Activated CD4-positive, alpha-beta memory T cell treated with anti-CD3 and anti-CD28 coated beads for 36 hours (primary cell): ENCODE measurements around the gene LPXN. TPM values are rescaled to one million over a fixed set of nuclear protein-coding genes. Genes with fewer than 3 reads are reported as not detected.

Experiments
- CTCF ChIA-PET: fragments of 350-600 bp; sonication (Branson Sonifier 250); formaldehyde crosslinking; loops from one replicate; lab custom pipeline; 2021; ENCODE audit warnings: antibody characterized with exemption, inconsistent platforms; lab: Charles Lee
- POLR2A ChIA-PET: fragments of 350-600 bp; sonication (Branson Sonifier 250); formaldehyde crosslinking; loops from one replicate; lab custom pipeline; 2021; ENCODE audit warnings: antibody characterized with exemption; lab: Charles Lee
- DNase-seq: peaks from one replicate; pipeline ENCODE4 v3.0.0-alpha.2; 2020
- H3K27ac Mint-ChIP-seq: one replicate; pipeline ENCODE4 v1.8.0; 2021; ENCODE audit warnings: mixed read lengths
- H3K27me3 Mint-ChIP-seq: one replicate; pipeline ENCODE4 v1.8.0; 2021; ENCODE audit warnings: mixed read lengths
- H3K36me3 Mint-ChIP-seq: one replicate; pipeline ENCODE4 v1.8.0; 2021; ENCODE audit warnings: mixed read lengths
- H3K4me1 Mint-ChIP-seq: one replicate; pipeline ENCODE4 v1.8.0; 2021; ENCODE audit warnings: low read depth, mixed read lengths
- H3K4me3 Mint-ChIP-seq: one replicate; pipeline ENCODE4 v1.8.0; 2021; ENCODE audit warnings: mild to moderate bottlenecking, mixed read lengths
- H3K9me3 Mint-ChIP-seq: one replicate; pipeline ENCODE4 v1.8.0; 2021; ENCODE audit warnings: mixed read lengths
- intact Hi-C: fragments of 100-400 bp; cut with micrococcal nuclease; formaldehyde crosslinking; loops from one replicate; pipeline ENCODE4 v1.15.1; 2023
- total RNA-seq, 2 experiments: library from RNA; stranded (reverse); gene quantifications; one replicate each; pipeline ENCODE4 v1.2.3, GENCODE V29; 2021

LPXN gene
- total RNA-seq, 2 experiments from 2014 or later, result 108 TPM

DNA sequence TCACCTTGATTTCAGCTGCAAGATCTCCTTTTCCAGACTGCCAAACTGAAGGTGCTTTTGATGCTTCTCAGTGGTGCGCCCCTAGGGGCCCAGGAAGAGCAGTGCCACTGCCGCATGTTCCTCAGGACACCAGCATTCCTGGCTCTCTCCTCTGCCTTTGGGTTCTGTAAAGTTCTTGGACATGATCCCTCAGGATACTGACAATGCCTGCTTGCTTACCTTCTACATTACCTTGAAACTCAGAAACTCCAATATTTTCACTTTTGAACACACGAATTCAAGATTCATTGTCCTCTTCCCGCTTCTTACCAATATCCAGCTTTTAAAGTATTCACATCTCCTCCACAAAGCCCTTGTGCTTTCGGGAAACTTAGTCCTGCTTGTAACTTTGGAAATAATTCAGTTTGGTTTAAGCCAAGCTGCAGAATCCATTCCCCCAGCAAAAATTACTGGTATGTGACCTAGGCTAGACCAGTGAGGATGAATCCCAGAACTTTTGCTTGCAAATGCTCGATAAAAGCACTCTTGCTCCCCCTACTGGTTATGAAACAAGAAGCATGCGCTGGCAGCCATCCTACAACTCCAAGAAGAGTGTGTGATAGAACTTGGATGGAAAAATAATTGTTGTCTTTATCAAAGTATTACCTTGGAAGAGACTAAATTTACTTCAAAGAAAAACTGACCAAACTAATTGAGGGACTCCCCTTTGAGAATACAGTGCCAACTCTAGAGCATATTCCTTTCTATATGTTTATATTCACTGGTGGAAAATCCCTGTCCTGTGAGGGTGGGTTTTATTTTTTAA, 51.2 kb downstream of the LPXN start:
- H3K27ac Mint-ChIP-seq, result peak overlapping the region; percentile 82
- peak overlapping the region; percentile 63 for H3K4me3 Mint-ChIP-seq
- ChIA-PET POLR2A (interaction anchor here (0.6 to 1.7 kb wide), 4 partner anchors 15 to 51 kb away, joined by 3 to 6 read pairs (median 4); partner anchors contain the start of gene LPXN), CTCF (interaction anchor here (0.7 to 5.5 kb wide), 24 partner anchors 12 to 1066 kb away, joined by 3 to 32 read pairs (median 3); partner anchors contain the start of genes LPXN and SELENOH)
- DNase-seq, result peak; percentile 64
- H3K4me1 Mint-ChIP-seq, result peaks cover 47% of the 10 kb centered on the region
- no peaks in the 10 kb centered on the region for H3K9me3 Mint-ChIP-seq
- no peaks in the 10 kb centered on the region for H3K27me3 Mint-ChIP-seq
- intact Hi-C loops, result loop anchor here (1.0 to 10.0 kb wide), 13 partner anchors 18 to 1099 kb away; partner anchors contain the start of genes SELENOH, UBE2L6 and ZDHHC5
- peaks cover 20% of the 10 kb centered on the region for H3K36me3 Mint-ChIP-seq

GRCh38 chr11:58513747-58514367, 61.8 kb downstream of the LPXN start:
- ChIA-PET POLR2A (no interaction called here), CTCF (interaction anchor here (0.8 to 3.2 kb wide), 3 partner anchors 10 to 19 kb away, joined by 3 to 21 read pairs (median 3); no protein-coding TSS in a partner anchor)
- intact Hi-C loops, result loop anchor here (5.0 kb wide), 1 partner anchor 832 kb away; no protein-coding TSS in a partner anchor
- DNase-seq, result peak; percentile 21
- peaks cover 4% of the 10 kb centered on the region for H3K4me1 Mint-ChIP-seq
- H3K27me3 Mint-ChIP-seq, result no peaks in the 10 kb centered on the region
- H3K27ac Mint-ChIP-seq, result no peak overlapping the region
- H3K9me3 Mint-ChIP-seq, result no peaks in the 10 kb centered on the region
- H3K4me3 Mint-ChIP-seq, result no peak overlapping the region
- peaks cover 3% of the 10 kb centered on the region for H3K36me3 Mint-ChIP-seq

DNA sequence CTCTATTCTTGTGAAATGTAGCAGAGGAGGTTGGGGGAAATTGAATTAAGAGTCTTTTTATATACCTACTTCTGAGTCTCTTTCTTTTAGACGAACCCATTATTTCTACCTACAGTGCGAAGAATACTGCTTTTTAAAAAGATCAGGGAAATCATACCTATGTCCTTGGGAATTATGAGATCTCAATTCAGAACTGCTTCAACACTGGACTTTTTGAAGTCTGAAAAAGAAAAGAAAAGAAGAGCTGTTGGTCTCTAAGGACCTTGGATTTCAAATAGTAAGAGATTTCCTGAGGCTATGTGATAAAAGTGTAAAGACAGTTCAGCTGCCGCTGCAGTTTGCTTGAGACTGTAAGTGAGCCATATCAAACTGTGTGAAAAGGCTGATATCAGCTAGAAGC, 64.0 kb downstream of the LPXN start:
- intact Hi-C loops, result loop anchor here (5.0 kb wide), 1 partner anchor 829 kb away; no protein-coding TSS in a partner anchor
- H3K9me3 Mint-ChIP-seq, result no peaks in the 10 kb centered on the region
- H3K36me3 Mint-ChIP-seq, result peaks cover 9% of the 10 kb centered on the region
- H3K4me3 Mint-ChIP-seq, result no peak overlapping the region
- H3K27ac Mint-ChIP-seq, result no peak overlapping the region
- no peaks in the 10 kb centered on the region for H3K27me3 Mint-ChIP-seq
- H3K4me1 Mint-ChIP-seq, result peaks cover 9% of the 10 kb centered on the region
- ChIA-PET CTCF (interaction anchor here (3.2 kb wide), 1 partner anchor 13 kb away, joined by 21 read pairs; no protein-coding TSS in a partner anchor), POLR2A (interaction anchor here (0.6 to 1.2 kb wide), 2 partner anchors 379 to 754 kb away, joined by 3 to 4 read pairs; no protein-coding TSS in a partner anchor)
- DNase-seq, result no peak

DNA sequence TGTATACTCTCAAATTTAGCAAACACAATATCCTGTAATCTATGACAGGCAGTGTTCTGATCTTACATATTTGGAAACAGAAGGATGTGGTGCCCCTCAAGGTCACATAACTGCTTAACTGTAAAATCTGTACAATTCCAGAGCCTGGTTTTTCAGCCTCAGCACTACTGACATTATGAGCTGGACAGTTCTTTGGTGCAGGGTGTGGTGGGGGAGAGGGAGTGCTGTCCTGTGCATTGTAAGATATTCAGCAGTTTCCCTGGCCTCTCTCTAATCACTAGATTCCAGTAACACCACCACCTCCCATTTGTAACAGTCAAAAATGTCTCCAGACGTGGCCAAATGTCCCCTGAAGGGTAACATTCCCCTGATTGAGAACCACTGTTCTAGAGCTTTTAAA, 65.9 kb downstream of the LPXN start:
- H3K27ac Mint-ChIP-seq, result no peak overlapping the region
- H3K36me3 Mint-ChIP-seq, result peaks cover 10% of the 10 kb centered on the region
- H3K9me3 Mint-ChIP-seq, result no peaks in the 10 kb centered on the region
- CTCF ChIA-PET, result interaction anchor here (1.3 kb wide), 1 partner anchor 15 kb away, joined by 6 read pairs; no protein-coding TSS in a partner anchor
- peaks cover 20% of the 10 kb centered on the region for H3K4me1 Mint-ChIP-seq
- no peak overlapping the region for H3K4me3 Mint-ChIP-seq
- intact Hi-C loops, result loop anchor here (5.0 kb wide), 1 partner anchor 827 kb away; no protein-coding TSS in a partner anchor
- POLR2A ChIA-PET, result interaction anchor here (0.7 kb wide), 1 partner anchor 14 kb away, joined by 3 read pairs; no protein-coding TSS in a partner anchor
- no peak for DNase-seq
- no peaks in the 10 kb centered on the region for H3K27me3 Mint-ChIP-seq

DNA sequence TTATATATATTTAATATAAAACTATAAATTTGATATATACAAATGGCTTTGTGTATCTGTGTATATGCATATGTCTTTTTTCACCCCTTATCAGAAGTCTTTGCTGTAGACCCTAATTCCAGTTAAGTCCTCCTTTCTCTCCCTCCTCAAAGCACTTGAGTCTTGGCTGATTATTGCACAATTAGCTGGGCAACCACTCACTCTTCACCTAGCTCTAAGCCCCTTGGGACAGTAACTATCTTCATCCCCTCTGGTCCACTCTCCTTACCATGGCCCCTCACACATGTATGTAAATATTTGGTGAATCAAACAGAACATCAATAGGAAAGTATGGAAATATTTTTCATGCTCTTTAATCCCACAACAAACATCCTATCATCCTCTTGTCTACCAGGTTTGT, 66.8 kb downstream of the LPXN start:
- peaks cover 20% of the 10 kb centered on the region for H3K4me1 Mint-ChIP-seq
- intact Hi-C loops, result no loop called here
- CTCF ChIA-PET, result interaction anchor here (1.3 kb wide), 1 partner anchor 15 kb away, joined by 6 read pairs; no protein-coding TSS in a partner anchor

DNA sequence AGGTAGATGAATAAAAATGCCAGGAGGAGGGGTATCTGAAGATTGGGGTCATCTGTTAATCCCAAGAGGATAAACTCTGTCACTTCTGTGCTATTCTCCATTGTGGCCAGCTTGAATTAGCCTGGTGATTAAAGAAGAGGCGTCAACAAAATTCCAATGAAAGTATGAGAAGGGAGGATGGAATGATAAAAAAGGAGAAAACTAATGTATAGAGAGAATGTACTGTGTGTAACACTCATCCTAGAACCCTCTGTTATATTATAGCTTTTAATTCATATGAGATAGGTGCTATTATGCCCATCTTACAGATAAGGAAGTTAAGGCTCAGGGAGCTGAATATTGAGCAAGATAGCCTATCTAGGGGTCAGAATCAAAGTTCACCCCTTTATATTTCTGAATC, 67.7 kb downstream of the LPXN start, which contains the start of gene OR5B21:
OR5B21 (minus strand) TSS at position 101 of the 400 bp plus-strand sequence; CDS start at position 101, 0 bp downstream.
- peaks cover 20% of the 10 kb centered on the region for H3K4me1 Mint-ChIP-seq

More for the DNA sequence above, 66.8 kb downstream of the LPXN start:
- DNase-seq, result no peak
- POLR2A ChIA-PET, result no interaction called here
- H3K27ac Mint-ChIP-seq, result no peak overlapping the region
- H3K4me3 Mint-ChIP-seq, result no peak overlapping the region
- H3K9me3 Mint-ChIP-seq, result no peaks in the 10 kb centered on the region
- H3K36me3 Mint-ChIP-seq, result peaks cover 14% of the 10 kb centered on the region
- H3K27me3 Mint-ChIP-seq, result no peaks in the 10 kb centered on the region

DNA sequence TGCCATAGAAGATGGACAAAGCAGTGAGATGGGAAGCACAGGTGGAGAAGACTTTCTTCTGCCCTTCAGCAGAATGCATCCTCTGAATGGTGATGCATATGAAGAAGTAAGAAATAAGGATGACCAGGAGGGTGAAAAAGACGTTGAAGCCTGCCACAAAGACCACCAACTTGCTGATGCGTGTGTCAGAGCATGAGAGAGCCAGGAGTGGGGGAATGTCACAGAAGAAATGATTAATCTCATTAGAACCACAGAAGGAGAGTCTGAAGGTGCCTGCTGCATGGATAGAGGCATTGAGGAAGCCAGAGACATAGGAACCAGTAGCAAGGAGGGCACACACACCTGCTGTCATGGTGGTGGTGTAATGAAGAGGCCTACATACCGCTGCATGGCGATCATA, 68.3 kb downstream of the LPXN start:
- no peak for DNase-seq
- H3K9me3 Mint-ChIP-seq, result no peaks in the 10 kb centered on the region
- peaks cover 21% of the 10 kb centered on the region for H3K36me3 Mint-ChIP-seq
- H3K27ac Mint-ChIP-seq, result no peak overlapping the region
- no peaks in the 10 kb centered on the region for H3K27me3 Mint-ChIP-seq
- intact Hi-C loops, result no loop called here
- CTCF ChIA-PET, result no interaction called here
- POLR2A ChIA-PET, result no interaction called here
- H3K4me1 Mint-ChIP-seq, result peaks cover 20% of the 10 kb centered on the region
- H3K4me3 Mint-ChIP-seq, result no peak overlapping the region

More for the DNA sequence above, 67.7 kb downstream of the LPXN start, which contains the start of gene OR5B21:
- no peaks in the 10 kb centered on the region for H3K27me3 Mint-ChIP-seq
- CTCF ChIA-PET, result no interaction called here
- no peak within 1 kb of the TSS for H3K4me3 Mint-ChIP-seq
- intact Hi-C loops, result no loop called here
- POLR2A ChIA-PET, result no interaction called here
- peaks cover 20% of the 10 kb centered on the region for H3K36me3 Mint-ChIP-seq
- no peak within 1 kb of the TSS for H3K27ac Mint-ChIP-seq
- no peaks in the 10 kb centered on the region for H3K9me3 Mint-ChIP-seq
- no peak for DNase-seq

DNA sequence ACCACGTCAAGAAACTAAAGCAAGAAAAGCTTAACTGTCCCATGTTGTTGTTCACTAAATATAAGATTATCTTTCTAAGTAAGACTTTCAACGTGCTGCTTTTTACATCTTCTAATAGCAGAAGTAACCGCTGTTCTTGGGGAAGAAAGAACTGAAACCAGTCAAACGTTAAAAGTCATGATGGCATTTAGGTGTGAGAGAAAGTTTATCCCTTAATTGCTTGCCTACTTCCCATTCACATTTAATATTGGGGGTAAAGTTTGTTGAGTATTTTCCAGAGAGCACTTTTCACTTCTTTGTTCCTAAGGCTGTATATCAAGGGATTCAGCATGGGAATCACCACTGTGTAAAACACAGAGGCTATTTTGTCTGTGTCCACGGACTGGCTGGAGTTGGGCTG, 68.7 kb downstream of the LPXN start:
- ChIA-PET POLR2A (no interaction called here), CTCF (interaction anchor here (3.2 kb wide), 1 partner anchor 18 kb away, joined by 19 read pairs; no protein-coding TSS in a partner anchor)
- H3K36me3 Mint-ChIP-seq, result peaks cover 21% of the 10 kb centered on the region
- intact Hi-C loops, result loop anchor here (1.0 kb wide), 1 partner anchor 17 kb away; no protein-coding TSS in a partner anchor
- H3K27me3 Mint-ChIP-seq, result no peaks in the 10 kb centered on the region
- no peak for DNase-seq
- H3K27ac Mint-ChIP-seq, result no peak overlapping the region
- H3K4me1 Mint-ChIP-seq, result peaks cover 20% of the 10 kb centered on the region
- H3K9me3 Mint-ChIP-seq, result no peaks in the 10 kb centered on the region
- H3K4me3 Mint-ChIP-seq, result no peak overlapping the region

- peaks cover 21% of the 10 kb centered on the region for H3K36me3 Mint-ChIP-seq
- intact Hi-C loops, result loop anchor here (1.0 kb wide), 1 partner anchor 18 kb away; no protein-coding TSS in a partner anchor
- peaks cover 20% of the 10 kb centered on the region for H3K4me1 Mint-ChIP-seq
- no peaks in the 10 kb centered on the region for H3K9me3 Mint-ChIP-seq
- peak; percentile 40 for DNase-seq
- H3K27ac Mint-ChIP-seq, result peak overlapping the region; percentile 69
- CTCF ChIA-PET, result interaction anchor here (1.0 to 3.2 kb wide), 2 partner anchors 10 to 19 kb away, joined by 3 to 19 read pairs; no protein-coding TSS in a partner anchor
- POLR2A ChIA-PET, result interaction anchor here (0.9 to 1.5 kb wide), 3 partner anchors 18 to 20 kb away, joined by 4 to 6 read pairs (median 5); no protein-coding TSS in a partner anchor
- H3K4me3 Mint-ChIP-seq, result peak overlapping the region; percentile 9
- H3K27me3 Mint-ChIP-seq, result no peaks in the 10 kb centered on the region
Measured at GRCh38 chr11:58505849-58506248, 69.8 kb downstream of the LPXN start.

- no peak for DNase-seq
- Mint-ChIP-seq H3K36me3 (peaks cover 20% of the 10 kb centered on the region), H3K27me3 (no peaks in the 10 kb centered on the region), H3K4me3 (no peak overlapping the region), H3K9me3 (no peaks in the 10 kb centered on the region), H3K4me1 (peaks cover 20% of the 10 kb centered on the region), H3K27ac (peak overlapping the region; percentile 4)
- CTCF ChIA-PET, result interaction anchor here (0.9 to 3.2 kb wide), 2 partner anchors 9 to 20 kb away, joined by 3 to 19 read pairs; no protein-coding TSS in a partner anchor
- POLR2A ChIA-PET, result no interaction called here
- intact Hi-C loops, result no loop called here
Measured at GRCh38 chr11:58504232-58504631, 71.4 kb downstream of the LPXN start.

DNA sequence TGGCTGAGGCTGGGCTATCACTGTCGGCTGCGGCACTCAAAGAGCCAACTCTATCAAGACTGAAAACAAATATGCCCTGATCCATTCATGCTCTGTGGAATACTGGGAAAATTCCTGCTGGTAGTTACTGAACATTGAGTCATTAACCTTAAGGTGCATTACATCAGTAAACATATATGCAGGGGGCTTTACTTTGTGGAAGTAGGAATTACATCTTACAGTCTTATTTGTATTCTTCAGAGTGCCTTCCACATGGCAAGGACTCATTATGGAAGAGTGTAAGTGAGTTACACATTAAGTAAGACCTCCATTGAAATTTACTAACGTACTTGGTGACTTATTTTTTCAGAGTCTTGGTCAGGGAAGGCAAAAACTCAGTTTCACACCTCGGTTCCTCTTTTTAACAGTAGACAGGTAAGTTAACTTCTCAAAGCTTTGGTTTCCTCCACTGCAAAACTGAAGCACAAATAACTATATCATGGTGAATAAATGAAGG, 72.2 kb downstream of the LPXN start:
- intact Hi-C loops, result no loop called here
- no peaks in the 10 kb centered on the region for H3K27me3 Mint-ChIP-seq
- ChIA-PET CTCF (no interaction called here), POLR2A (no interaction called here)
- H3K4me3 Mint-ChIP-seq, result no peak overlapping the region
- H3K4me1 Mint-ChIP-seq, result peaks cover 27% of the 10 kb centered on the region
- H3K36me3 Mint-ChIP-seq, result peaks cover 18% of the 10 kb centered on the region
- DNase-seq, result no peak
- H3K27ac Mint-ChIP-seq, result no peak overlapping the region
- no peaks in the 10 kb centered on the region for H3K9me3 Mint-ChIP-seq
